ENCODE measurements around the gene SLC26A1.

Gene SLC26A1

DNA sequence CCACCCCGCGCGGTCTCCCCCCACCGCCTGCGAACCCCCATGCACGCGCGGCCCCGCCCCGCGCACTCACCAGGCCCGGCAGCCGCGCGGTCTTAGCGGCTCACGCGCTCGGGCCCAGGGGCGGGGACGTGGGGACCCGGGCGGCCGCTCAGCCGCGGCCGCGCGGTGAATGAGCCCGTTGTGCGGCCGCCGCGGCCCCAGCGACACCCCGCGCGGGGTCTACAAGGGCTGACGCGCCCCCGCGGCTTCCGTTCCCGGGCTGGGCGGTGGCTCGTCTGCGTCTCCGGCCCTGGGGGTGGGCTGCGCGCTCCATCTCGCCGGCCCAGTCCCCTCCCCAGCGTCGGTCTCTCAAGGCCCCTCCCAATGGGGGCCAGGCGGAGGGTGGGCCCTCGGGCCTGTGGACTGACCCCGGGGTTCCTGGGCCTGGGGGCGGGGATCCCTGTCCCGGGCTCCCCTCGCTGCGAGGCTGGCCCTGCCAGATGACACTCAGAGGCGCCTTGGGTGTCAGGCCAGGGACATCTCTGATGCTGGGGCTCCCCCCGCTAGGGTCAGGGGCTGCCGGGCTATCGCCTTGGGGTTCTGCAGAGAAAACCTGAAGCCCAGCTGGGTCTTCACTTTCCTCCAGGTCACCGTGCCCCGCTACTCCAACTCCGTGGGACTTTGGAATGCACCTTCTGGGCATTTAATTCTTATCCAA lies 4.3 kb upstream of the SLC26A1 start:
- DNase-seq = no peak

DNA sequence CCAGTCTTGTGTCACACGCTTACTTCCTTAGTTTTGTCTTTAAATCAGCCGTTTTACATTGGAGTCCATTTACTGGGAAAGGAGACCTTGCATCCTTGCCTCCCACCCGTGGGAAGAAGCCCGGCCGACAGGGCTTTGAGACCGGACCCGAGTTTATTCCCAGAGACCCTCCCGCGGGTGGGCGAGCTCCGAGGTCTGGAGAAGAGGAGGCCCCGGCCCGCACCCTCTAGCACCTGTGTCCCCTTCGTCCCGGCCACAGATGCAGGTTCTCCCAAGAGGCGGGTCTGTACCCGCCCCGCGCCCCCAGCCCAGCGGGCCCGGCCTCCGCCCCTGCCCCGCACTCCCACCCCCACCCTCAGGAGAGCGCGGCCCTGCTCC lies 3.8 kb upstream of the SLC26A1 start:
- no peak for DNase-seq

DNA sequence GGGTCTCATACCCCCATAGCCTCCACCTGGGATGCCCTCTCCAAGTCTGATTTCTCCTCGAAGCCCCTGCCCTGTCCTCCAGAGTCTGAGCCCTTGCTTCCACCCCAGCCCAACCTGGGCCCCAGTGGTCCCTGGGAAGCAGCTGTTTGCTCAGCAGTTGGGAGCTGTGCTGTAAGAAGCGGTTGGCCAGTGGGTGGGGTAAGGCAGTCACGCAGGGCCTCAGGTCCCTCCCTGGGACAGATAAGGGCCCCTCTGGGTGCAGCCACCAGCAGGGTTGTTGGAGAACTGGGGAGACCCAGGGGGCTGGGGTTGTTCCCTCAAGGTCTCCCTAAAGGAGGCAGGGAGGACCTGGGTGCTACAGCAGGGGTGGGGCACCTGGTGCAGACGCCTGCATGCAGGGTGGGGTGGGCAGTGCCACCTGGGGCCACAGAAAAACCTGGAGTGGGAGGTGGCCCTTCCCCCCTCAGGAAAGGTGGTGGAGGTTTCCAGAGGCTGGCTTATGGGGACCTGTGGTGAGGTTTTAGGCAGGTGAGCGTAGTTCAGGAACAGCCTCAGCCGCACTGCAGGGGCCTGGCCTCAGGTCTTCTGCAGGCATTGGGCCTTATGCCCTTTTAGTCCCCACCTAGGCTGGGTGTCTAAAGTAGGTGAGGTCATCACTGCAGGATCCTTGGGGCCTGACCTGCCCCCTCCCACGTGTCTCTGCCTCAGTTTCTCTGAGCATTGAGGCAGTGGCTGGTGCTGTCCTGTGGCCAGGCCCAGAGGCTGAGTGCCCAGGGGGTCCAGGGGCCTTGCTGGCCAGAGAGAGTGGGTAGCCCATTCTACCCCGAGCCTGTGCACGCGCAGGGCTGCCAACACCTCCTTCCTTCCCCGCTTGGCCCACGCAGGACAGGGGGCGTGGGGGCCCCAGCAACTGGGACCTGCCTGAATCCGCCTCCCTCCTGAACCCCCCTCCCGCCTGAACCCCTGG lies 3.1 kb upstream of the SLC26A1 start:
- no peak for DNase-seq

DNA sequence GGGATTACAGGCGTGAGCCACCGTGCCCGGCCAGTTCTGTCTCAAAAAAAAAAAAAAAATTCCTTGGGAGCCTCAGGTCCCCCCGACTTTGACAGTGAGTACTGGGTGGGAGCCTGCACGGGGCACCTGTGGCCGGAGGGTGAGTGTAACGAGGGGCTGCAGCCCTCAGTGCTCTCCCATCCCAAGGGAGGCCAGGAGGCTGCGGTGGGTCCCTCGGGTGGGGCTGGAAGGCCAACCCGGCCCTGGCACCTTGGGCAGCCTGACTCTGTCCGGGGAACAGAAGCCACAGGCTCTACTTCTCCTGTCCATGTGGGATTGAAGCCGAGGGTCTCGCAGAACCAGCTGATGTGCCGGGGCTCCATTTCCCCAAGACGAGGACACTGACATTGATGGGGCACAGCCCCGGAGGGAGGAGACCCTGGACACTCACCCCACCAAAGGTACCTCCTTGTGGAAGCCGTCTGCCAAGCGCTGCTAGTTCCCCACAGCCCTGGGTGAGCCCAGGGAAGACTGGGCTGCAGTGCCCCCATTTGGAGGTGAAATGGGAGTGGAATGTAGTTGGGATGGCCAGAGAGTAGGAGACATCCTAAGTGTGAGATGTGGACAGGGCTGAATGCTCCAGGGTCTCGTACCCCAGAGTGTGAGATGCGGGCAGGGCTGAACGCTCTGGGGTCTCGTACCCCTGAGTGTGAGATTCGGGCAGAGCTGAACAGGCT lies 2.3 kb upstream of the SLC26A1 start:
- DNase-seq = no peak

DNA sequence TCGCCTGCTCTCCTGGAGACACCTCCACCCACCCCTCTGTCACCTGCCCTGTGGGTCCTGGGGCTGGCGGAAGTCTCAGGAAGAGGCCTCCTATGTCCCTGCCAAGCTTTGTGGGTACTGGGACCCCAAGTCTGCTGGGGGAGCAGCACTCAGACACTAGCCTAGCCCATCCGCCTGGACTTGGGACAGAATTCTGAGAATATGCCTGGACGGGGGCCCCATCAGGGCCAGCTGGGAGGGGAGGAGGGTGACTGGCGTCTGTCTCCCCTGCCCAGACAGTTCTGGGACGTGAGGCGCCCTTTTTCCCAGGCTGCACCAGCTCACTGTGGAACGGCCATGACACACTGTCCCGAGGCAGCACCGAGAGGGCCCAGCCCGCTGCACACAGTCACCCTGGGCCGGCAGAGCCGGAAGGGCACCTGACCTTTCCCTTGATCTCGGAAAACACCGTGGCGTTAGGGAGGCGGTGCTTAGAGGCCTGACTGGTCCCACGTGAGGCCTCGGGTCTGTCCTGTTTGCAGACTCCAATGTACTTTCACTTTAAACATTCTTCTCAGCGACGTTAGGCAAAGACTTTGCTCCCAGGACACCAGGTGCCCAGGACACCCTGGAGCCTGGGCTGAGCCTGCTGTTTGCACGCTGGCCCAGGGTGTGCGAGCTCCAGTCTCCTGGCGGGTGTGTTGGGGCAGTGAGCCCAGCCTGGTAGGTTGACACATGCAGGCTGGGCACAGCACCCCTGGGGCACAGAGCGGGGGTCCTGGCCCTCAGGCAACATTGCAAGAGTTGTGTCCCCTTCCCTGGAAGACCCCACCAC lies 700 bp downstream of the SLC26A1 start:
- no peak for DNase-seq

DNA sequence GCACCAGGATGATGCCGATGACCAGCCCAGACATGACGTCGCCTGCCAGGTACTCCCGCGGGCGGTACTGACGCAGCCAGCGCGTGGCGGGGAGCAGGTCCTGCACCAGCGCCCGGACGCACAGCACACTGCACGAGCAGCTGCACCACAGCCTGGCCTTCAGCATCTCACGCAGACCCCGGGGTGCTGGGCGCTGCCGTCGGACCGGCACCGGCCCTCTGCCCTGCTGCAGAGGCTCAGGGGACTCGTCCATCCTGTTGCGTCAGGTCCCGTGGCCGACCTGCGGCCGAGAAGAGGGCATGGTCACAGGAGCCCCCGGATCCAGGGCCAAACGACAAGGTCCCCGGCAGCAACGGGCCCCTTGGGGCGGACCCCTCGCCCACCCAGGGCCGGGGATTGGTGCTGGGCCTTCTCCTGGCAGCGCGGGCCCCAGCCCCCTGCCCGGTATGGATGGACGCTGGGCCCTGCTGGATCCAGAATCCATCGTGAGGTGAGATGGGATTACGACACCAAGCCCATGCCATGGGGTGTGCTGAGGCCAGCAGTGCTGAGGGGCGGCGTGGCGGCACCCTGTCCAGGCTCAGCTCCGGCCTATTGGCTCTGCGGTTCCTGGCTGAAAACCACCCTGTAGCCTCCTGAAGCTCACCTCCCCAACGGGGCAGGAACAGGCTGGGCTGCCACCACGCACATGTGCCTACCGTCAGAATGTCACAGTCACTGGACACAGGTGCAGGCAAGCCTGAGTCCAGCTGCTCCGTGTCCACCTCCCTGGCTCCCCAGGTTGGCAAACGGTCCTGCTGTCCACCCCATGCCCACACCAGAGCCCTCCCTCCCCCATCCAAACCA lies 1.5 kb downstream of the SLC26A1 start:
- no peak for DNase-seq

DNA sequence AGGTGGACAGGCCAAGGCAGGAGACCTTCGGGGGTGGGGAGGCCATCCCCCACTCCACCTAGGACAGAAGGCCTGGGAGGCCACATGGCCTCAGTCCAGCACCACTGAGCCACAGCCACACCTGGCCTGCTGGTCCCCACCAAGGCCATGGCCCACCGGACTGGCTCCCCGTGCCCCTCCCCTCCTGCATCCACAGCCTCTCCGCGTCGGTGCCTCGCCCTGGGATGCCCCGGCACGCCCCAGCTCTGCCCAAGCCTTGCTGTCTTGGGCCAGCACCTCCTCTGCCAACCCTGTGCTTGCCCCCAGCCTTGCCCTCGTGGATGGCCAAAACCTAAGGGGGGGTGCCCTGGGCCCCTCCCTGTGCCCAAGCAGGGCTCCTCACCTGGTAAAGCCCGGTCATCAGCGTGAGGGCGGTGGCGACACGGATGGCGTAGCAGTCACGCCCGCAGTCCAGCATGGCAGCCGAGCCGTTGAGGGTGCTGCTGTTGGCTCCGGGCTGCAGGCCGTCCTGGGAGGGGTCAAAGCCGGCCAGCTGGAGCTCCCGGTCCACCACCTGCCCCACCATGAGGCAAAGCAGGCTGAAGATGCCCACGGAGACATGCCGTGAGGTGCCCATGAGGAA lies 2.3 kb downstream of the SLC26A1 start:
- no peak for DNase-seq

DNA sequence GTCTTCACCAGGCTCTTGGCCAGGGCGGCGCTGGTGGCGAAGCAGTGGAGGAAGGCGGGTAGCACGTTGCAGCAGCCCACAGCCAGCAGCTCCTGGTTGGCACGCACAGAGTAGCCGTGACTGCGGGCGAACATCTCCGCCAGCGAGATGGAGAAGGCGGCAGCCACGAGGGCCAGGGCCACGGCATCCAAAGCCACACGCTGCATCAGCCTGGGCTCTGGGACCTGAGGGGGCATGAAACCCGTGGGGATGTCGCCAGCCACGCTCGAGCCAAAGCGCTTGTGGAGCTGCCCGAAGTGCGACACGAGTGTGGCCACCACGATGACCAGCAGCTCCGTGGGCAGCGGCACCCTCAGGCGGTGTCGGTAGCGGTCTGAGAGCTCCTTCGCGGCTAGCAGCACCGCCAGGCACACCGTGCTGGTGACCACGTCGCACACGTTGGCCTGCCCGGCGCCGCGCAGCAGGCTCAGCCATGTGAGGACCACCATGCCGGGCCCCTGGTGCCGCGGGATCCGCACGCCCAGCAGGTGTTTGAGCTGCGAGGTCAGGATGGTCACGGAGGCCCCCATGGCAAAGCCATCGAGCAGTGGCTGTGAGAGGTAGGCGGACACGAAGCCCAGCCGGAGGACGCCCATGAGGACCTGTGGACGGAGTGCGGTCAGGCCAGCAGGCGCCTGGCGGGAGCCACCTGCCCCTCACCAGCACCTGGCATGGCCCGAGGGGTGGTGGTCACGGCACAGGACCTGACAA lies 3.3 kb downstream of the SLC26A1 start:
- no peak for DNase-seq

DNA sequence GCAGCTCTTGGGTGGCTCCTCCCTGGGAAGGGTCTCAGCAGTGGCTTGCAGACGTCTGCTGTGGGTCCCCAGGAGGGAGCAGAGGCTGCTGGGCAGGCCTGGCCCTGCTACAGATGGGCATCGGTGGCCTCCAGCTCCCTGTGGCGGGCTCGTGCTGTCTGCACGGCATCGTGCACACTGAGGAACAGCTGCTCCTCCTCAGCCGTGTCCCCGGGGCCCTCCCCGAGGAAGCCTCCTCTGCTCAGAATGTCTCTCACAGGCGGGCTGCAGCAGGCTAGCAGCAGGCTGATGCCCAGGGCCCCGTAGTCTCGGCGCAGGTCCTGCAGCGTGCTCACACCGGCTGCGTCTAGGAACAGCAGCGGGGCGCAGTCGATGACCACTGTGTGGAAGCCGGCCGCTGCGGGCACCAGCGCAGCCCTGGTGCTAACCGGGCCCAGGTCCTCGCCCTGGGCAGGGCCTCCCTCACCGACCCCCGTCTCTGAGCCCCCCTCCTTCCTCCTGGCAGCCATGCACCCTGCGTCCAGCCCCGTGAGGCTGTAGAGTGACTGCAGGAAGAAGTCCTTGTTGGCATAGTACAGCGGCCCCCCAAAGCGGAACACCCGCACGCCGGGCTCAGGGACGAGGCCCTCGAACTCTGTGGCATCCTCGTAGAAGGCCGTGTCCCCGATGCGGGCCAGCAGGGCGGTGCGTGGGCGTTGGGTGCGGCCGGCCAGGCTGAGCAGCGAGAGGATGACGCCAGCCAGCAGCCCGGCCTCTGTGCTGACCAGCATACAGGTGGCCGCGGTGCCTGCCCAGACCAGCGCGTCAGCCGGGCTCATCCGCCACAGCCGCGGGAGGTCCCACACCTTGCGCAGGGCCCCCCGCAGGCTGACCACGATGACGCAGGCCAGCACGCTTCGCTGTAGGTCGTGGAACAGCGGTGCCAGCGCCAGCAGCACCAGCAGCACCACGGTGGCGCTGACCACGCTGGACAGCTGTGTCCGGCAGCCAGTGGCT lies 4.2 kb downstream of the SLC26A1 start:
- DNase-seq = no peak

DNA sequence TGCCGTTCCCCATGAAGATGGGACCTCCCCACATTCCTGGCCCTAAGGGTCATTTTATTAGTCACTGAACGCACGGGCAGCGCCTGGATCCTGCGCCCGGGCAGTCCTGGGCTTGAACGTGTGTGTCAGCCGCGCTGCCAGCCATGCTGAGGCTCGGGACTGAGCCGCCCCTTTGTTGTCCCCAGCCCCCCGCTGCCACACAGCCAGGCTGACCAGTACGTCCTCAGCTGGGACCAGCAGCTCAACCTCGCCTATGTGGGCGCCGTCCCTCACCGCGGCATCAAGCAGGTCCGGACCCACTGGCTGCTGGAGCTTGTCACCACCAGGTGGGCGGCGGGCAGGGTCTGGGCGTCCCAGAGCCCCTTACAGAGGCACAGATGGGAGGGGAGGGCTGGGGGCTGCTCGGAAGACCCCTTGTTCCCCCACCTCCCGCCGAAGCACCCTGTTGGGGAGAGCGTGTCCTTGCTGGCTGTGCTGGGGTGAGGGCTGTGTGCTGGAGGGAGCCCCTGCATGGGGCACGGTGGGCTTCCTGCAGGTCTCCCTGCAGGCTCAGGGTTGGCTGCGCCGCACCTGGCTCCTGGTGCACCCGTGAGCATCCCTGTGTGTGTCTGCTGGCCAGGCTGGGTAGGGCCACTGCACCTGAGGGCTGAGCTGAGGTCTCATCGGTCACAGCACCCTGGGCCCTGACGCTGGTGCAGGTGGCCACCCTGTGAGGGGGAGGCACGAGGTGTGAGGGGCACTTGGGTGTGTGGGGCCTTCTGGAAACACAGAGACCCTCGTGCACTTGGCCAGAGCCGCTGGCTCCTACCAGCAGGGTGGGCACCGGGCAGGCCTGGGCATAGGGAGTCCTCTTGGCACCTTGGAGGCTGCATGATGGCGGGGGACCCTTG lies 5.3 kb downstream of the SLC26A1 start:
- no peak for DNase-seq

DNA sequence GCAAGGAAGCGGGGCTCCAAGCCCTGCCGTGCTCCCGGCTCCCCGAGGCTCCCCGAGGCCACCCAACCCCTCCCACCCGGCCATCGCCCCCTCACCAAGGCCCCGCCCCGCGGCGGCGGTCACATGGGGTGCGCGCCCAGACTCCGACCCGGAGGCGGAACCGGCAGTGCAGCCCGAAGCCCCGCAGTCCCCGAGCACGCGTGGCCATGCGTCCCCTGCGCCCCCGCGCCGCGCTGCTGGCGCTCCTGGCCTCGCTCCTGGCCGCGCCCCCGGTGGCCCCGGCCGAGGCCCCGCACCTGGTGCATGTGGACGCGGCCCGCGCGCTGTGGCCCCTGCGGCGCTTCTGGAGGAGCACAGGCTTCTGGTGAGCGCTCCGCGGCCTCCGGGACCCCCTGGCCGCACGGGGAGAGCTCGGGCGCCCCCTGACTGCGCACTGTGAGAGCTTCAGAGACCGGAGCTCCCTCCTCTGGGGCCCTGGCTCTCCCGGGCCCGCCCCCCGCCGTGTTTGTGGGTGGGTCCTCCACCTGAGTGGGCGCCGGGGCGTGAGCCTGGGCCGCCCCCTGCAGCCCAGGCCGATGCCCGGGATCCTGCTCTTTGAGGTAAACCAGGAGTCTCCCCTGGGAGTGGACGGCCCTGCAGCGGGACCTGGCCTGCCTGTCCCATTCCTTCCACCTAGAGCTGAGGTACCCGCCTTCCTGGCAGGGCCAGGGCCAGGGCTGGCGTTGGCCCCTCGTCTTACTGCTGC lies 6.2 kb downstream of the SLC26A1 start, which contains the start of gene IDUA:
TSS of gene IDUA (plus strand) at position 166 of the 745 bp plus-strand sequence. CDS start at position 207, 41 bp downstream.
- DNase-seq = peak; percentile 81 to 87

DNA sequence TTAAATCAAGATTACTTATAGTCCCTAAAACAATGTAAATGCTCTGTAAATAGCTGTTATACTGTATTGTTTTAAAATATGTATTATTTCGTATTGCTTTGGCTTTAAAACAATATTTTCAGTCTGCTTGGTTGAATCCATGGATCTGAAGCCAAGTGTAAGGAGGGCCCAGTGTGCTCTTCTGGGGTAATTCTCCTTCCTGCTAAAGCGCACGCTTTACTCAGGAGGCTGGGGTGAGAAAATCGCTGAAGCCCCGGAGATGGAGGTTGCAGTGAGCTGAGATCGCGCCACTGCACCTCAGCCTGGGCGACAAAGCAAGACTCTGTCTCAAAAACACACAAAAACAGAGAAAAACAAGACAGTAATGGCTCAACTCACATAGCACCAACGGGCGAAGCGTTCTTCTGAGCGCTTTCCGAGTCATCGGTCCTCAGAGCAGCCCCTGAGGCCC lies 6.8 kb downstream of the SLC26A1 start:
- no peak for DNase-seq

DNA sequence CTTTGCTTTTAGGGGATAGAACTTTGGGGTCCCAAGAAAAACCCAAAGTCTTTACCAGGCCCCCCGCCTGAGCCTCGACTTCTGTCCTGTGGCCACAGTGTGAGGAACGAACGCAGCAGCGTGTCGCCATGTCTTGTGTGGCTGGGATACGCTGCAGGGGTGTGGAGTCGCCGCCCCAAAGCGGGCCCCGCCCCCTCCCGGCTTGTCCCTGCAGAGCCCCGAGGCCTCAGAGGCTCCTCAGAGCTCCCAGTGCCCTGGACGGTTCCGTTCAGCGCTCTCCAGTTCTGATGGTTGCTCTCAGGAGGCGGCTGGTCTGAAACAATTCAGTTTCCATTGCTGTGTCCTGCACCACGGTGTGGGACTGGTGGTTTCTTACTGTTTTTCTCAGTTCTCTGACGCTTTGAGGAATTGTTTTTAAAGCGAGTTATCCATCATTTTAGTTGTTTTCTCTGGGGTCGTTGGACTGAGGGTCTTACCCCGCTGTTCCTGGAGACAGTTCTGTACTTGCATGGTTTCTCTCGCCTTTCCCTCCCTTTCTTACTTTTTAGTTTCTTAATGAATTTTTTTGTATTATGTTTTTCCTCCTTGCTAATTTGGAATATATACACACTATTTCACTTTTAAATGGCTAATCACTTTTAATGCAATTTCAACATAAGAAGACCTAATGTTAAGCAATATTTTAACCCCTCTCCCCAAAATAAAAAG lies 7.9 kb downstream of the SLC26A1 start:
- DNase-seq = peak; percentile 62 to 74

DNA sequence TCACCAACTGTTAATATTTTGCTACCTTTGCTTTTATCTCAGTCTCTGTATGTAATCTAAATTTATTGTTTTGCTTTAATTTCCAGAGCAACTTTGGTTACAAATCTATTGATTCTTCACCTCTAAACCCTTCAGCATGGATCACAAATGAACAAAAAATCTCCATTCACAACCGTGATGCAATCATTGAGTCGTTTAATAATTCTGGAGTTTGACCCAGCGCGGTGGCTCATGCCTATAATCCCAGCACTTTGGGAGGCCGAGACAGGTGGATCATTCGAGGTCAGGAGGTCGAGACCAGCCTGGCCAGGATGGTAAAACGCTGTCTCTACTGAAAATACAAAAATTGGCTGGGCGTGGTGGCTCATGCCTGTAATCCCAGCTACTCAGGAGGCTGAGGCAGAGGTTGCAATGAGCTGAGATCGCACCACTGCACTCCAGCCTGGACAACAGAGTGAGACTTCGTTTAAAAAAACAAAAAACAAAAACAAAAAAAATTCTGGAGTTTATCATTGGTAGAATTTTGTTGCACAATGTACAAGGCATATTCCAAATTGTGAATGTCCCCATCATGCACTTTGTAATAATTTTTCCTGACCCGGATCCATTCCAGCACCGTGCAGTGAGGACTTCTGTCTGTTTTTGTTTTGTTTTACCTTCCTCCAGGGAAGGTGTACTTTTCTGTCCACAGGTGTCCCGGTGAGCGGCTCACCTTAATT lies 8.7 kb downstream of the SLC26A1 start:
- no peak for DNase-seq

DNA sequence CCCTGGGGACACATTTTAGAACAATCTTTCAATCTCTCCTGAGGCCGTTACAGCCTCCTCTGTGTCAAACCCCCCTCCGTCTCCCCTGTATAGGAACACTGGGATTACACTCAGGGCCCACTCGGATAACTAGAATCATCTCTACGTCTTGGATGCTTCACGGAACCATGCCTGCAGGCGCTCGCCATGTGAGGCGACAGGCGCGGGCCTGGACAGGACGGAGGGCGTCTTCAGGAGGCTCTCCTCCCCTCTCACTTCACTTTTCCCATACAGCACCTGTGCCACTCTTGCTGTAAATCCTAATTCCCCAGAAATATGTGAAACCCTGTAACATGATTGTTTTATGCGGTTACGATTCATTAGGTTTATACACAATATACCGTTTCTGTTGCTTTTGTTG lies 10.4 kb downstream of the SLC26A1 start:
- no peak for DNase-seq

Data from inflammatory macrophage (primary cell).